A549 (cell line): Measurements from ENCODE around the gene BEND7.

Experiments used
- POLR2A ChIP-seq: IDR thresholded peaks from 2 replicates; pipeline ENCODE4 v1.6.1; 2012; ENCODE audit warnings: mild to moderate bottlenecking, low read length
- TF ChIP-seq, protein P1 (sequence below): fragments of >200 bp; sonication (Bioruptor Twin); formaldehyde crosslinking; IDR thresholded peaks from 3 replicates; pipeline ENCODE4 v1.5.1; 2016

- TF ChIP-seq, protein P1, sequence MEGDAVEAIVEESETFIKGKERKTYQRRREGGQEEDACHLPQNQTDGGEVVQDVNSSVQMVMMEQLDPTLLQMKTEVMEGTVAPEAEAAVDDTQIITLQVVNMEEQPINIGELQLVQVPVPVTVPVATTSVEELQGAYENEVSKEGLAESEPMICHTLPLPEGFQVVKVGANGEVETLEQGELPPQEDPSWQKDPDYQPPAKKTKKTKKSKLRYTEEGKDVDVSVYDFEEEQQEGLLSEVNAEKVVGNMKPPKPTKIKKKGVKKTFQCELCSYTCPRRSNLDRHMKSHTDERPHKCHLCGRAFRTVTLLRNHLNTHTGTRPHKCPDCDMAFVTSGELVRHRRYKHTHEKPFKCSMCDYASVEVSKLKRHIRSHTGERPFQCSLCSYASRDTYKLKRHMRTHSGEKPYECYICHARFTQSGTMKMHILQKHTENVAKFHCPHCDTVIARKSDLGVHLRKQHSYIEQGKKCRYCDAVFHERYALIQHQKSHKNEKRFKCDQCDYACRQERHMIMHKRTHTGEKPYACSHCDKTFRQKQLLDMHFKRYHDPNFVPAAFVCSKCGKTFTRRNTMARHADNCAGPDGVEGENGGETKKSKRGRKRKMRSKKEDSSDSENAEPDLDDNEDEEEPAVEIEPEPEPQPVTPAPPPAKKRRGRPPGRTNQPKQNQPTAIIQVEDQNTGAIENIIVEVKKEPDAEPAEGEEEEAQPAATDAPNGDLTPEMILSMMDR: no peak
- no peak for TF ChIP-seq POLR2A
These were observed 112.1 kb downstream of the BEND7 start for GRCh38 chr10:13416760-13417159.
